Measurements from ENCODE around the gene RNF169. TPM values are rescaled to one million over a fixed set of nuclear protein-coding genes. Genes with fewer than 3 reads are reported as not detected.
A peak's percentile ranks its signal among the peaks of the same experiment; 100 is the strongest.

Gene RNF169
- total and polyA plus RNA-seq, 2 of the 4 experiments (the other 2 are of a cell fraction), result 3.6 to 23.3 TPM

- no peak overlapping the region for H3K56ac ChIP-seq (ENCODE audit: extremely low read depth, insufficient read depth, low read length)
- H2BK120ac ChIP-seq (ENCODE audit: low read depth, low read length), result peak overlapping the region; percentile 43; the same call in 1 of the 2 replicates
- no peaks in the 10 kb centered on the region for H3K27me3 ChIP-seq (ENCODE audit: control insufficient read depth, insufficient read depth, low read length)
- H3K9me3 ChIP-seq (ENCODE audit: control insufficient read depth, insufficient read depth, low read length), result no peaks in the 10 kb centered on the region
- no peak overlapping the region for H3K9ac ChIP-seq (ENCODE audit: low read depth, low read length)
- peaks cover 10% of the 10 kb centered on the region; the same call in 1 of the 2 replicates for H3K4me1 ChIP-seq (ENCODE audit: control insufficient read depth, insufficient read depth, low read length)
- 0 out of 2 replicates have a peak overlapping the region, but pooled peaks have one; percentile 36 for H3K4ac ChIP-seq (ENCODE audit: low read depth, low read length)
- ChIA-PET POLR2A (ENCODE audit: unreplicated experiment) (no interaction called here), CTCF (interaction anchor here (1.2 to 1.8 kb wide), 2 partner anchors 8 to 16 kb away, joined by 4 to 6 read pairs; no protein-coding TSS in a partner anchor)
- peak overlapping the region; percentile 33; the same call in 1 of the 2 replicates for H3K18ac ChIP-seq (ENCODE audit: low read depth, low read length)
- DNase-seq (peak; percentile 46), ATAC-seq (ENCODE audit: low read depth) (peak; percentile 67)
- H3K36me3 ChIP-seq (ENCODE audit: control insufficient read depth, insufficient read depth, low read length), result no peaks in the 10 kb centered on the region
- H2BK20ac ChIP-seq (ENCODE audit: low read depth, low read length), result peak overlapping the region; percentile 43; the same call in 1 of the 2 replicates
- intact Hi-C loops (cut with micrococcal nuclease) (no loop called here), dilution Hi-C loops (cut with HindIII; ENCODE audit: low sequenced_read_pairs, unreplicated experiment) (no loop called here), in situ Hi-C loops (cut with MboI; ENCODE audit: low sequenced_read_pairs) (no loop called here)
- H4K20me1 ChIP-seq (ENCODE audit: insufficient read depth, low read length), result no peaks in the 10 kb centered on the region
- peak overlapping the region; percentile 1; the same call in 1 of the 2 replicates for H3K14ac ChIP-seq (replicated peaks; ENCODE audit: low read depth, low read length)
- no peak overlapping the region for H3K4me2 ChIP-seq (ENCODE audit: low read depth, low read length)
- H2BK5ac ChIP-seq (ENCODE audit: low read depth, low read length, poor library complexity, severe bottlenecking), result no peak overlapping the region
- no peaks in the 10 kb centered on the region for H3K9me1 ChIP-seq (ENCODE audit: insufficient read depth, low read length)
- WGBS, 2 experiments (ENCODE audit: extremely low coverage in 2 of 2, insufficient read length in 1 of 2), result 61% methylated on average over 3 of the region's 8 CpGs; no CpG with 5 or more reads in 1 of the 2 experiments
- H2AK5ac ChIP-seq (ENCODE audit: low read depth, low read length), result peak overlapping the region; percentile 28; the same call in 1 of the 2 replicates
- H4K91ac ChIP-seq (ENCODE audit: insufficient read depth, low read depth, low read length), result peak overlapping the region; percentile 32; the same call in 1 of the 2 replicates
- no peak overlapping the region for H2AK9ac ChIP-seq (replicated peaks; ENCODE audit: low read depth, low read length, poor library complexity)
- H2BK15ac ChIP-seq (ENCODE audit: low read depth, low read length), result peak overlapping the region; percentile 61; the same call in 2 of the 3 replicates
- no peaks in the 10 kb centered on the region for H3K79me1 ChIP-seq (ENCODE audit: low read depth in 1 of 2, low read length in 2 of 2)
- H2AFZ ChIP-seq (replicated peaks; ENCODE audit: low read length, poor library complexity), result peak overlapping the region; percentile 81
- H4K8ac ChIP-seq (ENCODE audit: low read depth in 2 of 2, low read length in 2 of 2), result peak overlapping the region in 1 of 2 experiments; percentile 50; a peak in 2 of 4 replicates
- H3K4me3 ChIP-seq (ENCODE audit: insufficient read depth, low read depth, low read length), result no peak overlapping the region
- BruUV-seq (replicated peaks), result no TSS peak
- H3K23ac ChIP-seq (ENCODE audit: low read depth, low read length), result no peak overlapping the region
- TF ChIP-seq RCOR1 (IDR thresholded peaks at IDR 0.05; ENCODE audit: insufficient replicate concordance, low read length) (no peak), RFX5 (IDR thresholded peaks at IDR 0.05; ENCODE audit: low read depth, low read length) (no peak), NFE2L2 (IDR thresholded peaks at IDR 0.05; ENCODE audit: low read depth, low read length) (no peak), ELK1 (IDR thresholded peaks at IDR 0.05; ENCODE audit: borderline replicate concordance, low read depth, low read length) (no peak), MAFK (IDR thresholded peaks at IDR 0.05; ENCODE audit: low read depth, low read length) (peak; percentile 55; the same call in 1 of the 2 replicates), POLR2A (IDR thresholded peaks at IDR 0.05; ENCODE audit: low read depth, low read length) (no peak)
- H3K27ac ChIP-seq (ENCODE audit: insufficient read depth, low read length), result peak overlapping the region; percentile 30; the same call in 1 of the 2 replicates
- peak overlapping the region; percentile 73 for H4K5ac ChIP-seq (ENCODE audit: low read depth, low read length)
These were observed 38.2 kb upstream of the RNF169 start for GRCh38 chr11:74710281-74710938.
